ENCODE measurements around the gene MED16.

GRCh38 chr19:887072-887471 lies 5.9 kb downstream of the MED16 start:
- TF ChIP-seq CTCF (IDR thresholded peaks at IDR 0.05; ENCODE audit: insufficient read depth, low read depth, low read length) (no peak), EZH2 (IDR thresholded peaks at IDR 0.05; ENCODE audit: insufficient read depth, low read length) (no peak)

All from astrocyte (in vitro differentiated cells and primary cell).